Body of pancreas (tissue), 4 donors: Measurements from ENCODE around the gene HDLBP. TPM values are rescaled to one million over a fixed set of nuclear protein-coding genes. Genes with fewer than 3 reads are reported as not detected.

Source experiments
- ATAC-seq: fragments of 150-250 bp; one replicate; pipeline ENCODE4 v1.9.1; 2016
- DNase-seq, 4 donors: peaks; one replicate each; pipeline ENCODE4 v3.0.0-alpha.2; 2019
- H3K27ac ChIP-seq, 4 donors: fragments of 200-600 bp; sonication (generic); 1 replicate in 3 of 4; 2 replicates in 1 of 4; pipeline versions ENCODE4 v1.5.1 to v1.6.1; 2016 to 2019; ENCODE audit warnings: mild to moderate bottlenecking in 1 of 4, mixed read lengths in 1 of 4, moderate library complexity in 1 of 4
- H3K27me3 ChIP-seq, 2 donors: fragments of 200-600 bp; sonication (generic); one replicate each; pipeline ENCODE4 v1.6.0; 2016; ENCODE audit warnings: mild to moderate bottlenecking in 1 of 2
- H3K36me3 ChIP-seq, 2 donors: fragments of 200-600 bp; sonication (generic); replicated peaks in 1 of 2; 2 replicates each; pipeline ENCODE4 v1.5.1; 2016; ENCODE audit warnings: low read depth in 2 of 2; ENCODE audit not compliant: insufficient read depth in 1 of 2
- H3K4me1 ChIP-seq: fragments of 200-600 bp; sonication (generic); one replicate; pipeline ENCODE4 v1.6.0; 2016
- H3K4me3 ChIP-seq, 2 donors: fragments of 200-600 bp; sonication (generic); 1 replicate in 1 of 2; 2 replicates in 1 of 2; pipeline ENCODE4 v1.5.1; 2016 to 2019
- H3K9me3 ChIP-seq, 3 donors: fragments of 200-600 bp; sonication (generic); 1 replicate in 2 of 3; 2 replicates in 1 of 3; pipeline ENCODE4 v1.5.1; 2016
- POLR2A ChIP-seq, 3 donors: fragments of 450-650 bp; IDR thresholded peaks; one replicate each; pipeline ENCODE4 v1.6.1; 2016; ENCODE audit warnings: antibody characterized with exemption in 3 of 3, mild to moderate bottlenecking in 2 of 3
- WGBS, 2 donors: methylation state at CpG; one replicate each; pipeline ENCODE4 v1.1.5; 2017; 5-methylcytosine and 5-hydroxymethylcytosine counted together
- intact Hi-C: fragments of 100-400 bp; cut with DNase I; formaldehyde crosslinking; loops from one replicate; pipeline ENCODE4 v1.15.1; 2023
- total RNA-seq, 2 donors: library from RNA; depleted of rRNA; stranded (reverse); fragments of >200 nt; gene quantifications; one replicate each; pipeline ENCODE4 v1.1.0, GENCODE V29; 2016
- TF ChIP-seq, protein P1 (sequence below), 7 experiments: fragments of 450-650 bp in 4 of 7; fragments of 200-600 bp in 3 of 7; sonication (generic) in 3 of 7; IDR thresholded peaks; one replicate each; pipeline ENCODE4 v1.5.1; 2016 to 2019; ENCODE audit warnings: antibody characterized with exemption in 7 of 7

HDLBP gene
- total RNA-seq, 2 donors from 2014 or later, result 501 to 612 TPM

DNA sequence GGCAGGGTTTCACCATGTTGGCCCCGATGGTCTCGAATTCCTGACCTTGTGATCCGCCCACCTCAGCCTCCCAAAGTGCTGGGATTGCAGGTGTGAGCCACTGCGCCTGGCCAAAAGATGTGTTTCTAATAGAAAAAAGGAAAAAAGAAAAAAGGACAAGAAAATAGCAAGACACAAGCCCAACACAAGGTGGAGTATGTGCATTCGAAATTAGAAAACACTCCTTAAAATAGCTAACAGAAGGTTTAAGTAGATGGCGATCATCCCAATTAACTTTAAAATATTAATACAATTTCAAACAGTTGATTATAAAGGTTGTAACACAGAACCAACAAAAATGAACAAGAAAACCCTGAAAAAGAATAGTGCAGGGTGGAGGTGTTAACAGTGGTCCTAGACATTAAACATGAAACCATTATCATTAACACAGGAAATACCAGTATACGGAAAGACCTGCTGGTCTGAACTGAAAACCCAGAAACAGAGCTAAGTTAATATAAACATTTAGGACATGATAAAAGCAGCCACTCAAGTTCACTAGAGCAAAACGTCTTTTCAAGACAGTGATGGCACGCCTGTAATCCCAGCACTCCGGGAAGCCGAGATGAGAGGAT, 57.9 kb downstream of the HDLBP start:
- Histone ChIP-seq H3K36me3 (peaks cover 5 to 50% of the 10 kb centered on the region in 2 donors), H3K27me3 (no peaks in the 10 kb centered on the region), H3K27ac (peak overlapping the region in 1 of 4 donors; percentile 64), H3K4me3 (no peak overlapping the region), H3K9me3 (no peaks in the 10 kb centered on the region), H3K4me1 (peaks cover 24% of the 10 kb centered on the region)
- intact Hi-C loops, result no loop called here
- ATAC-seq (no peak), DNase-seq (no peak)
- TF ChIP-seq POLR2A (IDR thresholded peaks at IDR 0.05), result no peak
- TF ChIP-seq, protein P1, sequence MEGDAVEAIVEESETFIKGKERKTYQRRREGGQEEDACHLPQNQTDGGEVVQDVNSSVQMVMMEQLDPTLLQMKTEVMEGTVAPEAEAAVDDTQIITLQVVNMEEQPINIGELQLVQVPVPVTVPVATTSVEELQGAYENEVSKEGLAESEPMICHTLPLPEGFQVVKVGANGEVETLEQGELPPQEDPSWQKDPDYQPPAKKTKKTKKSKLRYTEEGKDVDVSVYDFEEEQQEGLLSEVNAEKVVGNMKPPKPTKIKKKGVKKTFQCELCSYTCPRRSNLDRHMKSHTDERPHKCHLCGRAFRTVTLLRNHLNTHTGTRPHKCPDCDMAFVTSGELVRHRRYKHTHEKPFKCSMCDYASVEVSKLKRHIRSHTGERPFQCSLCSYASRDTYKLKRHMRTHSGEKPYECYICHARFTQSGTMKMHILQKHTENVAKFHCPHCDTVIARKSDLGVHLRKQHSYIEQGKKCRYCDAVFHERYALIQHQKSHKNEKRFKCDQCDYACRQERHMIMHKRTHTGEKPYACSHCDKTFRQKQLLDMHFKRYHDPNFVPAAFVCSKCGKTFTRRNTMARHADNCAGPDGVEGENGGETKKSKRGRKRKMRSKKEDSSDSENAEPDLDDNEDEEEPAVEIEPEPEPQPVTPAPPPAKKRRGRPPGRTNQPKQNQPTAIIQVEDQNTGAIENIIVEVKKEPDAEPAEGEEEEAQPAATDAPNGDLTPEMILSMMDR (IDR thresholded peaks at IDR 0.05), result peak in 1 of 7 experiments; percentile 8
- WGBS, 2 donors, result 77% methylated on average over 11 of the region's 11 CpGs

DNA sequence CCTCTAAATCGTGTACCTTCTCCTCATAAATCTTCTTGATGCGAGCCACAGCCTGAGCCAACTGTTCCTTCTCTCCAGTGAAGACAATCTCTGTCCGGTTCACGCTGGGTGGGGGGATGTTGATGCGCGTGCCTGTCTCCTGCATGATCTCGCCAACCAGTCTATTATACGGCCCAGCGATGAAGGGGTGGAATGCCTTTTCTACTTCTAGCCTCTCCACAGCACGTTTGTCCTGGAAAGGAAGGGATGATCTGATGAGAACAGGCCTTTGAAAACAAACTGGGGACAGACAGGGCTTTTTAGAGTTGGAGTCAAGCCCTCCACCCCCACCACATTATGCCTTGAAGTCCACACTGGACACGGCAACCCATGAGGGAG, 59.3 kb downstream of the HDLBP start:
- peak overlapping the region; percentile 37 to 64 (median 45) for H3K27ac ChIP-seq
- H3K9me3 ChIP-seq, result no peaks in the 10 kb centered on the region
- intact Hi-C loops, result no loop called here
- peaks cover 24% of the 10 kb centered on the region for H3K4me1 ChIP-seq
- DNase-seq, result no peak
- peaks cover 7 to 49% of the 10 kb centered on the region in 2 donors for H3K36me3 ChIP-seq
- 65 to 66% methylated on average over 10 to 11 of the region's 11 CpGs for WGBS, 2 donors
- H3K4me3 ChIP-seq, result no peak overlapping the region
- ATAC-seq, result no peak
- no peak for TF ChIP-seq POLR2A (IDR thresholded peaks at IDR 0.05)
- TF ChIP-seq, protein P1 (IDR thresholded peaks at IDR 0.05), result no peak
- H3K27me3 ChIP-seq, result no peaks in the 10 kb centered on the region

DNA sequence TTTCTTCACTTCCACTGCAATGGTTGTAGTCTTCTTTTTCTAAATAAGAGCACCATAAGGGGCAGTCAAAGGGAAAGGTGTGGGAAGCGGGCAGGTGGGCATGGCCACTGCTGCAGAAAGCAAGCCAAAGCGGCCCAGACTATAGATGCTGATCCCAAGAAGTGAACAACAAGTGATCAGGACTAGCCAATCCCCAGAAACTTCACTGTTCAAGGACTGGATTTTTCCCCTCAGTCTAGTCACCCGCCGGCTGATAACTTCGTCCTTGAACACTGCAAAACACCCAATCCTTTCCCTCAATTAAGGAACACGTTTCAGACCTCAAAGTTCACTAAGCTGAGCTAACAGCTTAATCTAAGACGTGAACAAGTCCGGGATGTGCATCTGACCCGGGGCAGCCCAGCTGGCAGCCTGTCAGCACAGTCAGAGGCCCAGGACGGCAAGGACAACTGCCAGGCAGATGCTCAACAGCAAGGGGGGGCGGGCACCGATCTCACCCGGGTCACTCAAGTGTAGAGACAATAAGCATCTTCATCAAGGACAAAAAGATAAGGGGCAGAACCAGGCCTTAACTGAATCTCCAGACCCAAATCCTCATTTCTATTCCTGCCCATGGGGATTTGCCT, 59.8 kb downstream of the HDLBP start:
- DNase-seq (peak in 3 of 4 donors; percentile 39 to 48 (median 47)), ATAC-seq (peak; percentile 24)
- peak overlapping the region; percentile 37 to 64 (median 45) for H3K27ac ChIP-seq

DNA sequence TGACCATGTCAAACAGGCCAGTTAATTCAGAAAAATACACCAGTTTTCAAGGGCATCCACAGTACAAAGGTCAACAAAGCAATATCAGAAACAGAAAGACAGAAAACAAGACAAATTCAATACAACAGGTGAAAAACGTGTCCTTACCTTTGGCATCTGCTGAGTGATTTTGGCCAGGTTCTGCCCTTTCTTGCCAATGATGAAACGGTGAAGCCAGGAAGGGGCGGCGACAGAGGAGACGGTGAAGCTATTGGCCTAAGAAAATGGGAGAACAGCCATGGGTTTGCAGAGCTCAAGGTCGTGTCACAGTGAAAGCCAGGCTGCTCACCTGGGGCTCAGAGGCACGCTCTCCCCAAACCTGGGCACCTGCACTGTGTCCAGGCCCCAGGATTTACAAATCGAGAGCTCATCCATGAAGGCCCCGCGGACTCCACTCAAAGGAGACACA, 60.5 kb downstream of the HDLBP start:
- no peaks in the 10 kb centered on the region for H3K9me3 ChIP-seq
- intact Hi-C loops, result no loop called here
- DNase-seq (peak; percentile 73 to 87 (median 81)), ATAC-seq (peak; percentile 85)
- H3K27me3 ChIP-seq, result no peaks in the 10 kb centered on the region
- peak in 1 of 3 donors; percentile 39 for TF ChIP-seq POLR2A (IDR thresholded peaks at IDR 0.05)
- TF ChIP-seq, protein P1 (IDR thresholded peaks at IDR 0.05), result no peak
- no peak overlapping the region for H3K4me3 ChIP-seq
- H3K36me3 ChIP-seq, result peaks cover 18 to 55% of the 10 kb centered on the region in 2 donors
- peaks cover 24% of the 10 kb centered on the region for H3K4me1 ChIP-seq
- peak overlapping the region in 3 of 4 donors; percentile 24 to 64 (median 49) for H3K27ac ChIP-seq
- WGBS, 2 donors, result 44 to 48% methylated on average over 7 to 10 of the region's 10 CpGs

More for the DNA sequence above, 59.8 kb downstream of the HDLBP start:
- no peaks in the 10 kb centered on the region for H3K27me3 ChIP-seq
- H3K4me3 ChIP-seq, result no peak overlapping the region
- 44 to 48% methylated on average over 13 of the region's 13 CpGs for WGBS, 2 donors
- peaks cover 24% of the 10 kb centered on the region for H3K4me1 ChIP-seq
- H3K9me3 ChIP-seq, result no peaks in the 10 kb centered on the region
- intact Hi-C loops, result no loop called here
- H3K36me3 ChIP-seq, result peaks cover 12 to 52% of the 10 kb centered on the region in 2 donors
- TF ChIP-seq, protein P1 (IDR thresholded peaks at IDR 0.05), result no peak
- no peak for TF ChIP-seq POLR2A (IDR thresholded peaks at IDR 0.05)
